GM04503 (cell line): ENCODE measurements around the gene BICDL1.
A peak's percentile ranks its signal among the peaks of the same experiment; 100 is the strongest.
"Not testable (repeated sequence)": the region's sequence is repeated elsewhere in the genome, so short reads cannot be mapped to it uniquely, and the experiment has no call there.

Experiments
- DNase-seq: peaks from one replicate; pipeline ENCODE4 v3.0.0-alpha.2; 2012; ENCODE audit warnings: low read depth

The BICDL1 gene, protein sequence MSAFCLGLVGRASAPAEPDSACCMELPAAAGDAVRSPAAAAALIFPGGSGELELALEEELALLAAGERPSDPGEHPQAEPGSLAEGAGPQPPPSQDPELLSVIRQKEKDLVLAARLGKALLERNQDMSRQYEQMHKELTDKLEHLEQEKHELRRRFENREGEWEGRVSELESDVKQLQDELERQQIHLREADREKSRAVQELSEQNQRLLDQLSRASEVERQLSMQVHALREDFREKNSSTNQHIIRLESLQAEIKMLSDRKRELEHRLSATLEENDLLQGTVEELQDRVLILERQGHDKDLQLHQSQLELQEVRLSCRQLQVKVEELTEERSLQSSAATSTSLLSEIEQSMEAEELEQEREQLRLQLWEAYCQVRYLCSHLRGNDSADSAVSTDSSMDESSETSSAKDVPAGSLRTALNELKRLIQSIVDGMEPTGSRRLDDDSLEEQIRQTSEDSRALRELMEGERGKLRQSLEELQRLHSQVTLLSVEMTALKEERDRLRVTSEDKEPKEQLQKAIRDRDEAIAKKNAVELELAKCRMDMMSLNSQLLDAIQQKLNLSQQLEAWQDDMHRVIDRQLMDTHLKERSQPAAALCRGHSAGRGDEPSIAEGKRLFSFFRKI

GRCh38 chr12:119988472-119989360, at the start of gene BICDL1:
BICDL1 (plus strand) TSS chr12:119989236; CDS start chr12:119989869, 633 bp downstream.
- peak; percentile 4 for DNase-seq

DNA sequence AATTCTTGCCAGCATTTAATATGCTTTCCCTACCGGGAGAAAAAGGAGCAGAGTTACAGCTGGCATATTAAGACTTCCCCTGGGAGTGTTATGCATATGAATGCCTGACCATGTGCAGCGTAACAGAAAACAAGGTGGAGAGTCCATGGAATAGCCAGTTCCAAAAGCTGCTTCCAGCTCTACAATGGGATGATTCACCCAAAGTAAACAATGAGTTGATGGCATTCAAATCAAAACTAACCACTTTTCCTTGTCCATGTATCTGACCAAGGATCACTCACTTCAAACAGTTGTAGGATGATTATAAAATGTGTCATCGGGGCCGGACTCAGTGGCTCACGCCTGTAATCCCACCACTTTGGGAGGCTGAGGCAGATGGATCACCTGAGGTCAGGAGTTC, 48.1 kb upstream of the BICDL1 start:
- DNase-seq: peak; percentile 29

DNA sequence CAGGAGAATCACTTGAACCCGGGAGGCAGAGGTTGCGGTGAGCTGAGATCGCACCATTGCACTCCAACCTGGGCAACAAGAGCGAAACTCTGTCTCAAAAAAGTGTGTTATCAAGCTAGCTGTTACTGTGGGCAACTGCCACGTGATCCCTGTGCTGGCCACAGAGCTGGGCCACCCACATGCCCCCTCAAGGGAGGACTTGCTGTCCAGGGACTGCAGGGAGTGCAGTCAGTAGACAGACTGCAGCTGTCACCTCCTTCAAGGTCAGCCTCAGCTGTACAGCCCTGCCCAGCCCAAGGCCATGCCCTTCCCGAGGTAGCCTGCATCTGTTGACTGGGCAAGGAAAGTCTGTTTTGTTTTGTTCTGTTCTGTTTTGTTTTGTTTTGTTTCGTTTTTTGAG, 46.6 kb upstream of the BICDL1 start:
- no peak for DNase-seq

- no peak for DNase-seq
Measured at GRCh38 chr12:119946213-119946612, 42.8 kb upstream of the BICDL1 start.

DNA sequence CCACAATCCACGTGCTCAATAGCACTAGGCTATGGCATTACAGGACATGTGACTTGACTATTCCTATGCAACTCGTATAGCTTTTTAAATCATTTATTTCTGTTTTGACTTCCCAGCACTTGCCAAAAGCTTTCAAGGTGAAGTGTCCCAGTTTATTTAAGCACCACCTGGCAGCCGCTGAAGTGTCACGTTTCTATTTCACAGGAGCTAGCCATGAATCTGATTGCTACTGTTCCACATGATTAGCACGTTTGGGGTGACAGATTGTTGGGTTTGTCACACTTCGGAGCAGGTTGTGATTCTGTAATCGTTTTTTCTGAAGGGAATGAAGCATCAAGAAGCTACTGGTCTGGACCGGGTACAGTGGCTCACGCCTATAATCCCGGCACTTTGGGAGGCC, 39.9 kb upstream of the BICDL1 start:
- no peak for DNase-seq

- DNase-seq: no peak
Measured at GRCh38 chr12:119949594-119949993, 39.4 kb upstream of the BICDL1 start.

GRCh38 chr12:119956047-119956446, 33.0 kb upstream of the BICDL1 start:
- DNase-seq: no peak

GRCh38 chr12:119957135-119957534, 31.9 kb upstream of the BICDL1 start:
- DNase-seq: no peak

DNA sequence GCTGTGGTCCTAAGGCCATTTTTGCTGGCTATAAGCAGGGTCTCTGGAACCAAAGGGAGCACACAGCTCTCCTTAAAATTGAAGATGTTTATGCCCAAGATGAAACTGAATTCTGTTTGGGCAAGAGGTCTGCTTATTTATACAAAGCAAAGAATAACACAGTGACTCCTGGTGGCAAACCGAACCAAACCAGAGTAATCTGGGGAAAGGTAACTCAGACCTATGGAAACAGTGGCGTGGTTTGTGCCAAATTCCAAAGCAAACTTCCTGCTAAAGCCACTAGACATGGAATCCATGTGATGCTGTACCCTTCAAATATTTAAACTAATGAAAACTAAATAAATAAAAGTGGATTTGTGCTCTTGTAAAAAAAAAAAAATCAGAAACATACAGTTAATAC, 29.6 kb upstream of the BICDL1 start:
- DNase-seq: no peak

- no peak for DNase-seq
Measured at GRCh38 chr12:119964123-119964522, 24.9 kb upstream of the BICDL1 start.

DNA sequence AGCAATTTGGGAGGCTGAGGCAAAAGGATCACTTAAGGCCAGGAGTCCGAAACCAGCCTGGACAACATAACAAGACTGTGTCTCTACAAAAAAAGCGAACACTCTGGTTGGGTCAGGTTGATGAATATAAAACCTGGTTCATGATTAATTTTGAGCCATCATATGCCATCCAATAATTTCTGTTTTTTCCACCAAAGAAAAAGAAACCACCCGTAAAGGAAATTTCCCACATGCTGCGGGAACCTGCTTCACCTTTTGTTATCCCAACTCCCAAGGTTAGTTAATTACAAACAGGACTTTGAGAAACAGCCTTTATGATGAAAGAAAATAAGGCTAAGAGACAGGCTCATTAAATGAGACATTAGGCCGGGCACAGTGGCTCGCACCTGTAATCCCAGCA, 24.1 kb upstream of the BICDL1 start:
- no peak for DNase-seq

DNA sequence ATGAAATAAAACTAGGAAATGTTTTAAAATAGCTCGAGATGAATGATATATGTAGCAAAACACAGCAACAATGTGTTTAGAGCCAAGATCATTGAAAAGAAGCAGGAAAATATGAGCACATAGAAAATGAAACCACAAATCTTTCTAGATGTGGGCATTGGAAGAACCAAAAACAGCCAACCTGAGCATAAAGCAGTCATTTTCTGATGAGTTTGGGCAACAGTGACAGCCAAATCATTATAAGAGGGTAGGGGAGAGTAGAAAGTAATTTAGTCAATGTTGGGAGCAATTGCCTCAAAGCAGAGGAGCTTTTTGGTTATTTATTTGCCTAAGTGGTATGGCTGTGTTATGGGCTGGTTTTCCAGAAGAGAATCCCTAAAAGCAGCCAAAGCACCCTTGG, 8.8 kb upstream of the BICDL1 start:
- DNase-seq: no peak

GRCh38 chr12:119980702-119981101, 8.3 kb upstream of the BICDL1 start:
- DNase-seq: not testable (repeated sequence)

GRCh38 chr12:119989361-119989730, 310 bp downstream of the BICDL1 start:
- DNase-seq: no peak

DNA sequence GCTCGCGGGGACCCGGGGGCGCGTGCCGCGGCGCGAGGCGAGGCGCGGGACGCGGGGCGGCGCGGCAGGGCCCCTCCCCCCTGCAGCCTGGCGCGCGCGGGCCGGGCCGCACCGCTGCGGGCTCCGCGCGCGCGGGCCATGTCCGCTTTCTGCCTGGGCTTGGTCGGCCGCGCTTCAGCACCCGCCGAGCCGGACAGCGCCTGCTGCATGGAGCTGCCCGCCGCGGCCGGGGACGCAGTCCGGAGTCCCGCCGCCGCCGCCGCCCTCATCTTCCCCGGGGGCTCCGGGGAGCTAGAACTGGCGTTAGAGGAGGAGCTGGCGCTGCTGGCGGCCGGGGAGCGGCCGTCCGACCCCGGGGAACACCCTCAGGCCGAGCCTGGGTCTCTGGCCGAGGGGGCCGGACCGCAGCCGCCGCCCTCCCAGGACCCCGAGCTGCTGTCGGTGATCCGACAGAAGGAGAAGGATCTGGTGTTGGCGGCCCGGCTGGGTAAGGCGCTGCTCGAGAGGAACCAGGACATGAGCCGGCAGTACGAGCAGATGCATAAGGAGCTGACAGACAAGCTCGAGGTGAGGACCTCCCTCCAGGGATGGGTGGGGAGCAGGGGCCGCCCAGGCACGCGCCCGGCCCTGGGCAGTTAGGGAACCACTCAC, 820 bp downstream of the BICDL1 start:
- no peak for DNase-seq

GRCh38 chr12:119990382-119990874, 1.4 kb downstream of the BICDL1 start:
- DNase-seq: no peak

DNA sequence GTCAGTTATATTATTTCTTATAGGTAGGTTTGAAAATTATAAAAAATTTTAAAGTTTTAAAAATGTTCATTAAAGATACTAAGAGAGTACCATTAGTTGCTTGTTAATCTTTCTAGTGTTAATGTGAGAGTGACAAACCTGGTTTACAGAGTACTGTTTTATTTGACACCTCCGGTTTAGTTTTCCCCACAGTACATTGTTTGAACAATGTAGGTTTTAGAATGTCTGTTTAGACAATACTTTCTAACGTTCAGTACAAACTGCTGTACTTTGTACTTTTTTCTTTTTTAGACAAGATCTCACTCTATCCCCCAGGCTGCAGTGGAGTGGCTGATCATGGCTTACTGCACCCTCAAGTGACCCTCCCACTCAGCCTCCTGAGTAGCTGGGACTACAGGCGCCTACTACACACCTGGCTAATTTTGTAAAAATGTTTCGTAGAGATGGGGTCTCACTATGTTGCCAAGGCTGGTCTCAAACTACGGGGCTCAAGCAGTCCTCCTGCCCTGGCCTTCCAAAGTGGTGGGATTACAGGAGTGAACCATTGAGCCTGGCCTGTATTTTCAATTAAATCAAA, 3.2 kb downstream of the BICDL1 start:
- no peak for DNase-seq

DNA sequence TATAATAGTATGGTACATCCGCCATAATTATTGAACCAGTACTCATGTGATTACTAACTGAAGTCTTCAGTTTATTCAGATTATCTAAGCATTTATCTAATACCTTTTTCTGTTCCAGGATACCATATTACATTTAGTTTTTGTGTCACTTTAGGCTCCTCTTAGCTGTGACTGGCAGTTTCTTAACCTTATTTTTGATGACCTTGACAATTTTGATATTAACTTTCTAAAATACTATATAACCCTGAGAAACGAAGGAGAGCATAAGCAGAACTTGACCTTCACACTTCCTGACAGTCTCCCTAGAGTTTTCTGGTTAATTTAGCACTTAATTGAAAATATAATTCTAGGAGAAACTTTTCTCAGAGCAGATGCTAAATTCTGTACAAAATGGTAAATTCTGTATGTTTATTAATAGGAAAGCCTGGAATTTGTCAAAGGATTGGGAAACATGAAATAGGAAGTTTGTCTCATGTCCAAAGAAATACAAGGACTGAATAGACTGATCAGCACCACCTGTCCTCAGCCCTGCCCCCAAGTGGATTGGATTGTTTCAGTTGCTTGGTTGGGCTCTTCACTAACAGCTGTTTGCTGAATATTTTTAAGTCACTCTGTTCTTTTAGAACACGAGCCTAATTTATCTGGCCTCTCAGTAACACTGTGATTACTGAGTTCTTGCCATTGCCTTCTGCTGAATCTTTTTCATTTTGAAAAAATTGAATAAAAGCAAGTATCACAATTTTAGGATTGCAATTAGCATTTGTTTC, 6.0 kb downstream of the BICDL1 start:
- no peak for DNase-seq

DNA sequence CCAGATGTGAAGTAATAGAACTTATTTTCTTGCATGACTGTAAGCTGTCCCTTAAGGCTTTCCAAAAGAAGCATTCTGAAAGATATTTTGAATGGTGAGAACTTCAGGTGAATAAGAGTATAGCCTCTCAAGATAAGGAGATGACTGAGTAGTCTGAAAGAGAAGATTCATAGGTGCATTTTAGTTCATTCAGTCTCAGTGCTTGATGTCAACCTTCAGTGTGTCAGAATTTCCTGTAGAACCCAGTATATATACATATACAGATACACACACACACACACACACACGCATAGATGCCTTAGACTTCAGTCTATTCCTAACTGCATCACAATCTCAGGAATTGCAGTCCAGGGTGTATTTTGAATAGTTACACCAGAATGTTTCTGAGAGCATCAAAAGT, 7.4 kb downstream of the BICDL1 start:
- DNase-seq: no peak

GRCh38 chr12:119998471-119999245, 9.6 kb downstream of the BICDL1 start:
- no peak for DNase-seq
